GM21360 (cell line): ENCODE results near the gene BMPER.

Experiments
- ATAC-seq: cut with Tn5 transposase; IDR thresholded peaks from one replicate; pipeline ENCODE4 v1.9.1; 2021; ENCODE audit warnings: mild to moderate bottlenecking, moderate library complexity; ENCODE audit not compliant: unreplicated experiment

BMPER gene

GRCh38 chr7:33921216-33921938 is 16.0 kb downstream of the BMPER start:
- ATAC-seq, result no peak

- ATAC-seq, result no peak
These were observed 17.5 kb downstream of the BMPER start for GRCh38 chr7:33922820-33923219.

- ATAC-seq, result no peak
These were observed 18.3 kb downstream of the BMPER start for GRCh38 chr7:33923440-33924229.

GRCh38 chr7:33926535-33926934 is 21.2 kb downstream of the BMPER start:
- no peak for ATAC-seq

- no peak for ATAC-seq
These were observed 23.6 kb downstream of the BMPER start for GRCh38 chr7:33928986-33929385.

- no peak for ATAC-seq
These were observed 26.9 kb downstream of the BMPER start for GRCh38 chr7:33932221-33932620.

GRCh38 chr7:33932832-33933468 is 27.6 kb downstream of the BMPER start:
- ATAC-seq, result peak; percentile 90

- no peak for ATAC-seq
These were observed 28.4 kb downstream of the BMPER start for GRCh38 chr7:33933611-33934281.

GRCh38 chr7:33934391-33934790 is 29.1 kb downstream of the BMPER start:
- no peak for ATAC-seq

GRCh38 chr7:33936503-33936902 is 31.2 kb downstream of the BMPER start:
- no peak for ATAC-seq

GRCh38 chr7:33937871-33938270 is 32.5 kb downstream of the BMPER start:
- ATAC-seq, result no peak

- ATAC-seq, result no peak
These were observed 33.8 kb downstream of the BMPER start for GRCh38 chr7:33939121-33939520.

GRCh38 chr7:33940503-33940902 is 35.2 kb downstream of the BMPER start:
- ATAC-seq, result no peak

- ATAC-seq, result no peak
These were observed 36.1 kb downstream of the BMPER start for GRCh38 chr7:33941418-33941817.

GRCh38 chr7:33946094-33946699 is 40.9 kb downstream of the BMPER start:
- no peak for ATAC-seq

GRCh38 chr7:33950047-33950714 is 44.8 kb downstream of the BMPER start:
- ATAC-seq, result no peak

GRCh38 chr7:33952824-33953223 is 47.5 kb downstream of the BMPER start:
- ATAC-seq, result no peak

GRCh38 chr7:33958104-33958503 is 52.8 kb downstream of the BMPER start:
- no peak for ATAC-seq

- no peak for ATAC-seq
These were observed 54.3 kb downstream of the BMPER start for GRCh38 chr7:33959676-33960075.

GRCh38 chr7:33961948-33962347 is 56.6 kb downstream of the BMPER start:
- no peak for ATAC-seq
